HG03565 (cell line): ENCODE measurements around the gene FAHD2B.
"Not testable (repeated sequence)": the region's sequence is repeated elsewhere in the genome, so short reads cannot be mapped to it uniquely, and the experiment has no call there.

Experiments
- ATAC-seq: cut with Tn5 transposase; IDR thresholded peaks from one replicate; pipeline ENCODE4 v1.9.1; 2021; ENCODE audit warnings: mild to moderate bottlenecking, moderate library complexity; ENCODE audit not compliant: unreplicated experiment

FAHD2B gene

GRCh38 chr2:97068074-97068473 is 26.6 kb downstream of the FAHD2B start:
- no peak for ATAC-seq

- no peak for ATAC-seq
Measured at GRCh38 chr2:97067279-97068004, 27.2 kb downstream of the FAHD2B start.

GRCh38 chr2:97066030-97066429 is 28.7 kb downstream of the FAHD2B start:
- not testable (repeated sequence) for ATAC-seq

GRCh38 chr2:97062020-97062419 is 32.7 kb downstream of the FAHD2B start:
- not testable (repeated sequence) for ATAC-seq

- ATAC-seq, result not testable (repeated sequence)
Measured at GRCh38 chr2:97059782-97060181, 34.9 kb downstream of the FAHD2B start.

- ATAC-seq, result not testable (repeated sequence)
Measured at GRCh38 chr2:97056150-97056549, 38.5 kb downstream of the FAHD2B start.

GRCh38 chr2:97050032-97050431 is 44.6 kb downstream of the FAHD2B start:
- not testable (repeated sequence) for ATAC-seq

- not testable (repeated sequence) for ATAC-seq
Measured at GRCh38 chr2:97048448-97048847, 46.2 kb downstream of the FAHD2B start.

GRCh38 chr2:97046676-97047075 is 48.0 kb downstream of the FAHD2B start:
- not testable (repeated sequence) for ATAC-seq

GRCh38 chr2:97045895-97046499 is 48.7 kb downstream of the FAHD2B start:
- ATAC-seq, result not testable (repeated sequence)
